PC-3 (cell line): ENCODE results near the gene HOXC12.

Experiments used
- EZH2 ChIP-seq: fragments of 300-600 bp; sonication (generic); IDR thresholded peaks from one replicate; pipeline ENCODE4 v1.6.1; 2017; ENCODE audit warnings: antibody characterized with exemption, mild to moderate bottlenecking, low read length; ENCODE audit not compliant: unreplicated experiment
- EZH2phosphoT487 ChIP-seq: fragments of 300-600 bp; sonication (generic); IDR thresholded peaks from 2 replicates; pipeline ENCODE4 v1.6.1; 2018; ENCODE audit warnings: mild to moderate bottlenecking, antibody characterized with exemption, low read length, borderline replicate concordance
- TF ChIP-seq, protein P1 (sequence below): fragments of 300-600 bp; sonication (generic); conservative IDR thresholded peaks from 2 replicates; pipeline ENCODE4 v1.5.1; 2017; ENCODE audit warnings: antibody characterized with exemption, low read depth, mild to moderate bottlenecking, low read length

DNA sequence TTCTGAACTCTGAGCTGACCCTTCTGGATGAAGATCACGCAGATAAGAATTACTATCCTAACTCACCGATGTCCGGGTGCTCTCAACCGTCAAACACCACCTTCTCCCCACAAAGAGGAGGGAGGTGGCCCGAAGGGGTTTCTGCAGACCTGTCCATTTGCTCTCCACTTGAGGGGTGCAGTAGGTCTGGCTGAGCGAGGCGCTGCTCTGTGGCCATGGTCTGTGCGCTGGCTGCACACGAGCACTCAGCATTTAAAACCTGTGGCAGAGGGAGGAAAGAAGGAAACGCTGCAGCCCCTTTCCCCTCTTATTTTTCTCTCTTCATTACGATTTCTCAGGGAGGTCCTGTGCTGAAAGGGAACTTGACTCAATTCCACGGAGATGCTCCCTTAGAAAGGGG is 17.6 kb upstream of the HOXC12 start:
- TF ChIP-seq, protein P1, sequence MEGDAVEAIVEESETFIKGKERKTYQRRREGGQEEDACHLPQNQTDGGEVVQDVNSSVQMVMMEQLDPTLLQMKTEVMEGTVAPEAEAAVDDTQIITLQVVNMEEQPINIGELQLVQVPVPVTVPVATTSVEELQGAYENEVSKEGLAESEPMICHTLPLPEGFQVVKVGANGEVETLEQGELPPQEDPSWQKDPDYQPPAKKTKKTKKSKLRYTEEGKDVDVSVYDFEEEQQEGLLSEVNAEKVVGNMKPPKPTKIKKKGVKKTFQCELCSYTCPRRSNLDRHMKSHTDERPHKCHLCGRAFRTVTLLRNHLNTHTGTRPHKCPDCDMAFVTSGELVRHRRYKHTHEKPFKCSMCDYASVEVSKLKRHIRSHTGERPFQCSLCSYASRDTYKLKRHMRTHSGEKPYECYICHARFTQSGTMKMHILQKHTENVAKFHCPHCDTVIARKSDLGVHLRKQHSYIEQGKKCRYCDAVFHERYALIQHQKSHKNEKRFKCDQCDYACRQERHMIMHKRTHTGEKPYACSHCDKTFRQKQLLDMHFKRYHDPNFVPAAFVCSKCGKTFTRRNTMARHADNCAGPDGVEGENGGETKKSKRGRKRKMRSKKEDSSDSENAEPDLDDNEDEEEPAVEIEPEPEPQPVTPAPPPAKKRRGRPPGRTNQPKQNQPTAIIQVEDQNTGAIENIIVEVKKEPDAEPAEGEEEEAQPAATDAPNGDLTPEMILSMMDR = no peak
- TF ChIP-seq EZH2 (no peak), EZH2phosphoT487 (no peak)
